Ishikawa (cell line): ENCODE measurements around the gene MED31.

Experiments used
- CREB1 ChIP-seq: IDR thresholded peaks from 2 replicates; pipeline ENCODE4 v1.6.1; 2012; ENCODE audit warnings: low read depth
- EGR1 ChIP-seq: IDR thresholded peaks from 2 replicates; pipeline ENCODE4 v1.6.1; 2012
- EP300 ChIP-seq: IDR thresholded peaks from 2 replicates; pipeline ENCODE4 v1.6.1; 2012; ENCODE audit warnings: borderline replicate concordance
- REST ChIP-seq: IDR thresholded peaks from 2 replicates; pipeline ENCODE4 v1.6.1; 2012; ENCODE audit warnings: low read depth, mild to moderate bottlenecking
- TCF12 ChIP-seq: IDR thresholded peaks from 2 replicates; pipeline ENCODE4 v1.6.1; 2012; ENCODE audit warnings: low read depth
- YY1 ChIP-seq: IDR thresholded peaks from 2 replicates; pipeline ENCODE4 v1.6.1; 2012; ENCODE audit warnings: low read depth

- TF ChIP-seq REST (no peak), CREB1 (no peak), TCF12 (no peak), YY1 (no peak), EGR1 (no peak), EP300 (no peak)
Observed at GRCh38 chr17:6611231-6611630, 40.2 kb downstream of the MED31 start.
